HUES48 (cell line): Measurements from ENCODE around the gene SMG1.
"Not testable (repeated sequence)": the region's sequence is repeated elsewhere in the genome, so short reads cannot be mapped to it uniquely, and the experiment has no call there.

Experiments
- H3K27ac ChIP-seq: one replicate; pipeline ENCODE4 v1.7.0; 2013; ENCODE audit warnings: low read depth, low read length, inconsistent platforms
- H3K27me3 ChIP-seq: 2 replicates; pipeline ENCODE4 v1.6.1; 2013; ENCODE audit warnings: mild to moderate bottlenecking, low read length; ENCODE audit not compliant: control insufficient read depth, insufficient read depth
- H3K36me3 ChIP-seq: 2 replicates; pipeline ENCODE4 v1.6.1; 2013; ENCODE audit warnings: low read length; ENCODE audit not compliant: control insufficient read depth, insufficient read depth
- H3K4me1 ChIP-seq: 2 replicates; pipeline ENCODE4 v1.6.1; 2013; ENCODE audit warnings: mild to moderate bottlenecking, low read length; ENCODE audit not compliant: control insufficient read depth, insufficient read depth
- H3K4me3 ChIP-seq: 2 replicates; pipeline ENCODE4 v1.5.1; 2013; ENCODE audit warnings: mild to moderate bottlenecking, low read depth, low read length
- H3K9ac ChIP-seq: 2 replicates; pipeline ENCODE4 v1.6.1; 2013; ENCODE audit warnings: mild to moderate bottlenecking, low read depth, low read length, moderate library complexity
- H3K9me3 ChIP-seq: 2 replicates; pipeline ENCODE4 v1.6.1; 2013; ENCODE audit warnings: low read length; ENCODE audit not compliant: control insufficient read depth, insufficient read depth

The SMG1 gene

GRCh38 chr16:18782697-18783429 is 143.3 kb downstream of the SMG1 start:
- no peak overlapping the region for H3K4me3 ChIP-seq
- no peaks in the 10 kb centered on the region for H3K27me3 ChIP-seq
- no peak overlapping the region for H3K27ac ChIP-seq
- H3K9ac ChIP-seq: no peak overlapping the region
- peaks cover 56% of the 10 kb centered on the region for H3K36me3 ChIP-seq
- no peaks in the 10 kb centered on the region for H3K9me3 ChIP-seq
- H3K4me1 ChIP-seq: peaks cover 7% of the 10 kb centered on the region

- H3K27me3 ChIP-seq, H3K4me3 ChIP-seq, H3K27ac ChIP-seq, H3K4me1 ChIP-seq, H3K9me3 ChIP-seq, H3K9ac ChIP-seq: not testable (repeated sequence)
- H3K36me3 ChIP-seq: peaks cover 40% of the 10 kb centered on the region
Observed at GRCh38 chr16:18781232-18781631, 145.0 kb downstream of the SMG1 start.

GRCh38 chr16:18780460-18781026 is 145.7 kb downstream of the SMG1 start:
- H3K4me1 ChIP-seq, H3K9me3 ChIP-seq, H3K27ac ChIP-seq, H3K4me3 ChIP-seq, H3K9ac ChIP-seq, H3K27me3 ChIP-seq: not testable (repeated sequence)
- H3K36me3 ChIP-seq: peaks cover 33% of the 10 kb centered on the region

- not testable (repeated sequence) for H3K27me3 ChIP-seq, H3K27ac ChIP-seq, H3K9me3 ChIP-seq, H3K4me1 ChIP-seq, H3K9ac ChIP-seq, H3K36me3 ChIP-seq, H3K4me3 ChIP-seq
Observed at GRCh38 chr16:18777664-18778063, 148.5 kb downstream of the SMG1 start.

- not testable (repeated sequence) for H3K4me1 ChIP-seq
Observed at GRCh38 chr16:18776334-18776733, 149.9 kb downstream of the SMG1 start.

GRCh38 chr16:18774651-18775050 is 151.6 kb downstream of the SMG1 start:
- H3K27me3 ChIP-seq, H3K9ac ChIP-seq, H3K36me3 ChIP-seq, H3K27ac ChIP-seq, H3K4me3 ChIP-seq, H3K4me1 ChIP-seq, H3K9me3 ChIP-seq: not testable (repeated sequence)

More at GRCh38 chr16:18776334-18776733, 149.9 kb downstream of the SMG1 start:
- H3K27me3 ChIP-seq, H3K9ac ChIP-seq, H3K27ac ChIP-seq, H3K9me3 ChIP-seq, H3K4me3 ChIP-seq, H3K36me3 ChIP-seq: not testable (repeated sequence)

GRCh38 chr16:18772171-18772570 is 154.0 kb downstream of the SMG1 start:
- not testable (repeated sequence) for H3K27ac ChIP-seq, H3K9me3 ChIP-seq, H3K27me3 ChIP-seq, H3K36me3 ChIP-seq, H3K4me3 ChIP-seq, H3K4me1 ChIP-seq, H3K9ac ChIP-seq

- not testable (repeated sequence) for H3K27me3 ChIP-seq, H3K36me3 ChIP-seq, H3K9ac ChIP-seq, H3K4me1 ChIP-seq, H3K9me3 ChIP-seq, H3K4me3 ChIP-seq, H3K27ac ChIP-seq
Observed at GRCh38 chr16:18770336-18770962, 155.8 kb downstream of the SMG1 start.

- H3K27ac ChIP-seq, H3K27me3 ChIP-seq, H3K4me3 ChIP-seq, H3K36me3 ChIP-seq, H3K9ac ChIP-seq, H3K9me3 ChIP-seq, H3K4me1 ChIP-seq: not testable (repeated sequence)
Observed at GRCh38 chr16:18767217-18767616, 159.0 kb downstream of the SMG1 start.

- H3K4me3 ChIP-seq, H3K9me3 ChIP-seq, H3K27me3 ChIP-seq, H3K36me3 ChIP-seq, H3K4me1 ChIP-seq, H3K9ac ChIP-seq, H3K27ac ChIP-seq: not testable (repeated sequence)
Observed at GRCh38 chr16:18762713-18763112, 163.5 kb downstream of the SMG1 start.

- H3K27ac ChIP-seq, H3K27me3 ChIP-seq, H3K36me3 ChIP-seq, H3K9me3 ChIP-seq, H3K4me3 ChIP-seq, H3K4me1 ChIP-seq, H3K9ac ChIP-seq: not testable (repeated sequence)
Observed at GRCh38 chr16:18759598-18760520, 166.3 kb downstream of the SMG1 start.
